Fibroblast of mammary gland (primary cell): Measurements from ENCODE around the gene POLN.
A peak's percentile ranks its signal among the peaks of the same experiment; 100 is the strongest.

Source experiments
- DNase-seq: peaks from one replicate; pipeline ENCODE4 v3.0.0-alpha.2; 2010; ENCODE audit warnings: low read depth
- H3K4me3 ChIP-seq: 2 replicates; pipeline ENCODE4 v1.5.1; 2011; ENCODE audit warnings: low read depth, mild to moderate bottlenecking, low read length, moderate library complexity; ENCODE audit not compliant: control insufficient read depth
- CTCF ChIP-seq: conservative IDR thresholded peaks from 2 replicates; pipeline ENCODE4 v1.5.1; 2011; ENCODE audit warnings: low read depth, low read length, inconsistent platforms; ENCODE audit not compliant: control insufficient read depth, insufficient read depth

POLN gene

GRCh38 chr4:2090642-2091041 lies 151.3 kb downstream of the POLN start:
- no peak for TF ChIP-seq CTCF
- H3K4me3 ChIP-seq, result no peak overlapping the region
- DNase-seq, result no peak

DNA sequence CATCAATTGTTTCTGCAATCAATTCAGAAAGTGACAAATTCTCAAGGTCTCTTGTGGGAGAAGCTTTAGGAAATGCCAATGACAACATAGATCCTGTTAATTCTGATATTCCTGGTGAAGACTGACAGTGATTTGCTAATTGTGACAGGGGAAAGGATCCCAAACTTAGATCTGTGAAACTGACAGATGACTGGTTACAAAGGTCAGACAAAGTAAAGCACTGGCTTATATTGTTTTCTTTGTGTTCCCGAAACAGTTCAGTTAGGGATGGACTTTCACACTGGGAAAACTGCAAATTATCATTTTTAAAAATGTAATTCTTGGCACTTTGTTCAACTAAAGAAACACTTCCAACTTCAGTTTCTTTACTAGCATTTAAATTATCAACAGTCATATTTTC lies 152.7 kb downstream of the POLN start:
- no peak for TF ChIP-seq CTCF
- no peak overlapping the region for H3K4me3 ChIP-seq

DNA sequence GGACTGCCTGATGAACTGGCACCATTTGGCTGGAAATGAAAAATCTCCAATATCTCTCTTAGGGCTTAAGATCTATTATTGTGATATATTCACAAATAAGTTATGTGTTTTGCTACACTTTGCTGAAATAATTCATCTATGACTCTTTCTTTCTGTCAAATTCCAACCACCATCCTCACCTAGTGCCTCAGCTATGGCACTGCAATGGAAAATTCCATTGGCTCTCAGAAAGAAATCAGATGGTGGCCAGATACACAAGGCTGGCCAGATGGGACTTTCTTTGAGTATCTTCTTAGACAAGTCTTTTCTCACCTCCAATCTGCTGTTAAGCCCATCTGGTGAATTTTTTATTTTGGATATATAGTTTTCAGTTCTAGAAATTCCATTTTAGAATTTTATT lies 154.8 kb downstream of the POLN start:
- no peak overlapping the region for H3K4me3 ChIP-seq
- peak; percentile 5 for DNase-seq
- peak; percentile 27 for TF ChIP-seq CTCF

More for the DNA sequence above, 152.7 kb downstream of the POLN start:
- no peak for DNase-seq

- no peak overlapping the region for H3K4me3 ChIP-seq
- TF ChIP-seq CTCF, result no peak
- no peak for DNase-seq
Observed at GRCh38 chr4:2085496-2085901, 156.4 kb downstream of the POLN start.

- no peak for TF ChIP-seq CTCF
- no peak overlapping the region for H3K4me3 ChIP-seq
- DNase-seq, result peak; percentile 19
Observed at GRCh38 chr4:2084316-2084715, 157.6 kb downstream of the POLN start.

- no peak for TF ChIP-seq CTCF
- no peak overlapping the region for H3K4me3 ChIP-seq
- no peak for DNase-seq
Observed at GRCh38 chr4:2083826-2084160, 158.1 kb downstream of the POLN start.

- DNase-seq, result no peak
Observed at GRCh38 chr4:2083116-2083825, 158.7 kb downstream of the POLN start.

More at GRCh38 chr4:2083116-2083825, 158.7 kb downstream of the POLN start:
- TF ChIP-seq CTCF, result no peak
- no peak overlapping the region for H3K4me3 ChIP-seq
